K562 (cell line): ENCODE results near the gene PDE4D.

Source experiments
- MTA1 ChIP-seq: fragments of 450-650 bp; IDR thresholded peaks from 2 replicates; pipeline ENCODE4 v1.6.1; 2017; ENCODE audit warnings: borderline replicate concordance
- POLR2A ChIP-seq: fragments of 450-650 bp; conservative IDR thresholded peaks from 2 replicates; pipeline ENCODE4 v1.6.1; 2016
- ZBTB8A ChIP-seq: fragments of 450-650 bp; IDR thresholded peaks from 2 replicates; pipeline ENCODE4 v1.6.1; 2018; ENCODE audit warnings: mild to moderate bottlenecking, moderate library complexity; ENCODE audit not compliant: partially characterized antibody
- ZNF445 ChIP-seq: fragments of 250-450 bp; sonication (Bioruptor Pico); IDR thresholded peaks from 2 replicates; pipeline ENCODE4 v1.4.0; 2020; ENCODE audit warnings: low read depth, mild to moderate bottlenecking, moderate library complexity

DNA sequence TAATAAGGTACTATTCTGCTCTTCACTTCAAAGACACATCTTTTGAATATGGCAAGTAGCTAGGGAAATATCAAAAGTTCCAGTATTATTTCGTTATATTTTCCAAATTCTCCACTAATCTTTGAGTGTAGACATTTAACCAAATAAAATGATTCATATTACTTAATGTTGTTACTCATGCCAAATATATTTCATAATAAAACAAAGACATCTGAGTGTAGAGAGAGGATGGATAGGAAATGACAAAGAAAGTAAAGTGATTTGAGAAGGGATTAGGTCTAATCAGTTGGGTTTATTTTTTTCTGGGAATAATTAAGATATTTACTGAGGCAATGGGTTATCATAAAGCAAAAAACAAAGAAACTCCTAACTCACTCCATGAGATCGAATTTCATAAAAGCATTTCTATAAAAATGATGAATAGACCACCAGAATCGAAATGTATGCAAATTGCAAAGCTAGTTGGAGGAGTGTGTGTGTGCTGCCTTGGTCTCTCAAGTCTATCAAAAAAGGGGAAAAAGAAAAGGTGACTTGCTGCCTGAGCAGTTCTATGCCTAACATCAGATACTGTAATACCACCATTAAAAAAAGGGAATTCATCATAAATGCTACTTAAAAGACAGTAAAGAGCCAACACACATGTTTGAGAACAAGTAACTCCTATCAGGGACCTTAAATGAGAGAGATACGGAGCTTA lies 255.5 kb downstream of the PDE4D start:
- no peak for TF ChIP-seq POLR2A
- no peak for TF ChIP-seq ZBTB8A
- no peak for TF ChIP-seq ZNF445 (CRISPR knock-in tag)
- no peak for TF ChIP-seq MTA1
